ENCODE results near the gene HIGD2B. TPM values are rescaled to one million over a fixed set of nuclear protein-coding genes. Genes with fewer than 3 reads are reported as not detected.

Gene HIGD2B
- total and polyA plus RNA-seq, 2 of the 13 experiments (the other 11 are each of a cell fraction or from before 2014, with no cell fraction given), result not detected

- no peak overlapping the region for H3K27ac ChIP-seq (ENCODE audit: extremely low read length, insufficient read depth, low read length)
- no peaks in the 10 kb centered on the region for H3K27me3 ChIP-seq (ENCODE audit: control insufficient read depth in 1 of 2, insufficient read depth in 2 of 2, low read length in 2 of 2)
- no peak overlapping the region for H3K4me3 ChIP-seq (replicated peaks in 1 of 3; ENCODE audit: insufficient read depth in 1 of 3, low read depth in 2 of 3, low read length in 3 of 3)
- in situ Hi-C loops (cut with HindIII; ENCODE audit: extremely low pct_ligation_motif_present, low pct_unique_long_range_greater_than_20kb), result no loop called here
- no peaks in the 10 kb centered on the region for H3K4me1 ChIP-seq (ENCODE audit: insufficient read depth, low read length)
- peaks cover 3% of the 10 kb centered on the region for H3K79me2 ChIP-seq (ENCODE audit: insufficient read depth, low read length)
- ChIA-PET POLR2A (no interaction called here), CTCF (ENCODE audit: low intra/inter-chr PET ratio, low total read pairs) (no interaction called here)
- BruUV-seq (replicated peaks), result no TSS peak
- 94% methylated on average over 5 of the region's 5 CpGs for WGBS (ENCODE audit: low lambda C conversion rate)
- no peak overlapping the region for H3K9ac ChIP-seq (ENCODE audit: insufficient read depth, low read depth, low read length)
- H2AFZ ChIP-seq (ENCODE audit: low read length), result no peak overlapping the region
- H4K20me1 ChIP-seq (ENCODE audit: insufficient read depth, low read length), result no peaks in the 10 kb centered on the region
- FAIRE-seq (no peak), DNase-seq (ENCODE audit: low spot score) (no peak), ATAC-seq (no peak)
- no peaks in the 10 kb centered on the region for H3K36me3 ChIP-seq (replicated peaks in 1 of 2; ENCODE audit: control insufficient read depth in 1 of 2, insufficient read depth in 2 of 2, low read length in 2 of 2)
- H3K9me3 ChIP-seq (ENCODE audit: low read length), result no peaks in the 10 kb centered on the region
- intact Hi-C loops (cut with micrococcal nuclease; ENCODE audit: unreplicated experiment), result no loop called here
- TF ChIP-seq MAFF (IDR thresholded peaks at IDR 0.05; ENCODE audit: low read depth, low read length) (peak; percentile 37; the same call in 1 of the 2 replicates), MAFK (conservative IDR thresholded peaks at IDR 0.05 in 1 of 2, IDR thresholded peaks at IDR 0.05 in 1 of 2; ENCODE audit: low read length in 2 of 2) (peak; percentile 40 to 67; a peak in 3 of 4 replicates), RFX5 (IDR thresholded peaks at IDR 0.05; ENCODE audit: low read depth, low read length) (no peak)
- no peak overlapping the region for H3K4me2 ChIP-seq (ENCODE audit: low read depth, low read length)
Observed at GRCh38 chr15:72698938-72699337, 13.0 kb upstream of the HIGD2B start.

GRCh38 chr15:72690938-72691337 lies 5.0 kb upstream of the HIGD2B start:
- TF ChIP-seq XRCC5 (optimal IDR thresholded peaks at IDR 0.05; ENCODE audit: low read length), result no peak
- TF ChIP-seq IKZF4 (CRISPR knock-in tag; IDR thresholded peaks at IDR 0.05; ENCODE audit: borderline replicate concordance, low read depth, not compliant biosample characterization), result no peak
- TF ChIP-seq ZNF546 (CRISPR knock-in tag; conservative IDR thresholded peaks at IDR 0.05), result no peak
- TF ChIP-seq SKI (IDR thresholded peaks at IDR 0.05; ENCODE audit: partially characterized antibody), result no peak
- no peak for TF ChIP-seq ZBTB44 (CRISPR knock-in tag; IDR thresholded peaks at IDR 0.05)
- TF ChIP-seq PLSCR1 (CRISPR knock-in tag; IDR thresholded peaks at IDR 0.05; ENCODE audit: borderline replicate concordance), result no peak
- TF ChIP-seq SOX6 (IDR thresholded peaks at IDR 0.05), result no peak
- TF ChIP-seq SOX6 (CRISPR knock-in tag; IDR thresholded peaks at IDR 0.05), result no peak
- no peak for TF ChIP-seq ZHX1 (CRISPR knock-in tag; IDR thresholded peaks at IDR 0.05; ENCODE audit: low read depth)
- no peak for TF ChIP-seq KLF6 (CRISPR knock-in tag; IDR thresholded peaks at IDR 0.05)
- TF ChIP-seq ZFP90 (CRISPR knock-in tag; IDR thresholded peaks at IDR 0.05; ENCODE audit: borderline replicate concordance), result no peak
- TF ChIP-seq FOXJ3 (CRISPR knock-in tag; IDR thresholded peaks at IDR 0.05; ENCODE audit: borderline replicate concordance), result no peak
- BruUV-seq (replicated peaks), result no TSS peak
- Histone ChIP-seq H3K4me1 (ENCODE audit: insufficient read depth, low read length) (no peaks in the 10 kb centered on the region), H4K20me1 (ENCODE audit: insufficient read depth, low read length) (no peaks in the 10 kb centered on the region), H3K9ac (ENCODE audit: insufficient read depth, low read depth, low read length) (no peak overlapping the region), H3K79me2 (ENCODE audit: insufficient read depth, low read length) (peaks cover 2% of the 10 kb centered on the region), H3K4me3 (replicated peaks in 1 of 3; ENCODE audit: insufficient read depth in 1 of 3, low read depth in 2 of 3, low read length in 3 of 3) (no peak overlapping the region), H2AFZ (ENCODE audit: low read length) (no peak overlapping the region), H3K9me3 (ENCODE audit: low read length) (no peaks in the 10 kb centered on the region), H3K27me3 (ENCODE audit: control insufficient read depth in 1 of 2, insufficient read depth in 2 of 2, low read length in 2 of 2) (no peaks in the 10 kb centered on the region; a peak in 1 of 5 replicates), H3K27ac (ENCODE audit: extremely low read length, insufficient read depth, low read length) (no peak overlapping the region), H3K36me3 (replicated peaks in 1 of 2; ENCODE audit: control insufficient read depth in 1 of 2, insufficient read depth in 2 of 2, low read length in 2 of 2) (peaks cover 0 to 1% of the 10 kb centered on the region in 2 experiments; a peak in 1 of 5 replicates), H3K4me2 (ENCODE audit: low read depth, low read length) (no peak overlapping the region)
- 95% methylated on average over 5 of the region's 5 CpGs for WGBS (ENCODE audit: low lambda C conversion rate)
- intact Hi-C loops (cut with micrococcal nuclease; ENCODE audit: unreplicated experiment), result no loop called here
- FAIRE-seq (no peak), DNase-seq (ENCODE audit: low spot score) (no peak), ATAC-seq (no peak)
- ChIA-PET POLR2A (no interaction called here), CTCF (ENCODE audit: low intra/inter-chr PET ratio, low total read pairs) (no interaction called here)
- in situ Hi-C loops (cut with HindIII; ENCODE audit: extremely low pct_ligation_motif_present, low pct_unique_long_range_greater_than_20kb), result no loop called here
